Activated effector memory CD4-positive, alpha-beta T cell treated with anti-CD3 and anti-CD28 coated beads, Interleukin-2, amount 50 U/mL, for 16 hours (primary cell): ENCODE results near the gene PPP2R2D.

Experiments used
- DNase-seq: peaks from one replicate; pipeline ENCODE4 v3.0.0-alpha.2; 2020

Gene PPP2R2D

GRCh38 chr10:131890276-131891195, 10.3 kb upstream of the PPP2R2D start:
- no peak for DNase-seq

GRCh38 chr10:131891196-131891928, 9.4 kb upstream of the PPP2R2D start:
- no peak for DNase-seq

- DNase-seq = no peak
Measured at GRCh38 chr10:131891929-131892805, 8.6 kb upstream of the PPP2R2D start.

DNA sequence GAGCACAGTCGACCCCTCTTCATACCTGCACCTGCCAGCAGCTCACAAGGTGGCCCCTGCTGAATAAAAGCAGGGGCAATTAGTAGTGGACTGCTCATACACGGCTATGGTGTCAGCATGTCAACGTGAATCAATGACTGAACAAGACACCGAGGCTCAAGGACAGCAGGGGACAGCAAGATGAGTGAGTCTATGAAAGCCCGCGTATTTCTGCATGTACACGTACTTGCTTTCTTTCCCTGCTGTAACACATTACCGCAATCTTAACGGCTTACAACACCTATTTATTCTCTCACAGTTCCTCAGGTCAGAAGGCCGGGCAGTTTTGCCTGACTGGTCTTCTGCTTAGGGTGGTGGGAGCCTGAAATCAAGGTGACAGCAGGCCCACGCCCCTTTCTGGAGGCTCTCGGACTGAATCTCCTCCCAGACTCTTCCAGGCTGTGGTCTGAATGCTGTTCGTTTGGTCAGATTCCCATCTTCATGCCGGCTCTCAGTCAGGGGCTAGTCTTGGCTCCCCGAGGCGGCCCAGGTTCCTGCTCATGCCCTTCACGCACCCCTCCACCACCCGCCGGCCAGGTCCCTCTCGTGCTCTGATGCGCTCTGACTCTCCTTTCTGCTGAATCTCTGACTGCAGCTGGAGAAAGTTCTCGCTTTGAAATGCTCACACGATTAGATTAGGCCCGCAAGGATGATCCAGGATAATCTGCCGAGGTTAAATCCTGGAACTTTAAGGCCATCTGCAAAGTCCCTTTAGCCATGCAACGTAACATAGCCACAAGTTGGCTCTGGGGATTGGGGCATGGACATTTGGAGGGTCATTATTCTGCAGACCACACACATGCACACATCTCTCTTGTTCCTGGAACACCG, 7.8 kb upstream of the PPP2R2D start:
- no peak for DNase-seq

DNA sequence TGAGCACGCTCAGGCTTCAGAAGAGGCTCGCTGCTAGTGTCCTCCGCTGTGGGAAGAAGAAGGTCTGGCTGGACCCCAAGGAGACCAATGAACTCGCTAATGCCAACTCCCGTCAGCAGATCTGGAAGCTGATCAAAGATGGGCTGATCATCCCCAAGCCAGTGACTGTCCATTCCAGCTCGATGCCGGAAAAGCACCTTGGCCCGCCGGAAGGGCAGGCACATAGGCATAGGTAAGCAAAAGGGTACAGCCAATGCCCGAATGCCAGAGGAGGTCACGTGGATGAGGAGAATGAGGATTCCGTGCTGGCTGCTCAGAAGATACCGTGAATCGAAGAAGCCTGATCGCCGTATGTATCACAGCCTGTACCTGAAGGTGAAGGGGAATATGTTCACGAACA, 5.7 kb upstream of the PPP2R2D start:
- DNase-seq = peak; percentile 41

DNA sequence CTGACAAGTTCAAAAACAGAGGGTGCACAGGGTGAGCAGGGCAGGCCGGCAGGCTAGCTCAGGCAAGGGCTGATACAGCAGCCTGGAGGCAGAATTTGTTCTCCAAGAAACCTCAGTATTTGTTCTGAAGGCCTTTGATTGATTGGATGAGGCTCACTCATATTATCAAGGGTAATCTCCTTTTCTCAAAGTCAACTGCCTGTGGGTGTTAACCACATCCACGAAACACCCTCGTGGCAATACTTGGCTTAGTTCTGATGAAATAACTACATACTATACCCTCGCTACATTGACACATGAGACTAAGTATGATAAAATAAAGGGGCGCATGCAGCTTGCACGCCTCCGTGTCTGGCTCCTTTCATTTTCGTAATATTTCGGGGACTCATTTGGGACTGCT, 4.4 kb upstream of the PPP2R2D start:
- peak; percentile 60 for DNase-seq

- DNase-seq = peak; percentile 34
Measured at GRCh38 chr10:131897297-131897899, 3.4 kb upstream of the PPP2R2D start.

GRCh38 chr10:131898061-131898460, 2.7 kb upstream of the PPP2R2D start:
- no peak for DNase-seq

DNA sequence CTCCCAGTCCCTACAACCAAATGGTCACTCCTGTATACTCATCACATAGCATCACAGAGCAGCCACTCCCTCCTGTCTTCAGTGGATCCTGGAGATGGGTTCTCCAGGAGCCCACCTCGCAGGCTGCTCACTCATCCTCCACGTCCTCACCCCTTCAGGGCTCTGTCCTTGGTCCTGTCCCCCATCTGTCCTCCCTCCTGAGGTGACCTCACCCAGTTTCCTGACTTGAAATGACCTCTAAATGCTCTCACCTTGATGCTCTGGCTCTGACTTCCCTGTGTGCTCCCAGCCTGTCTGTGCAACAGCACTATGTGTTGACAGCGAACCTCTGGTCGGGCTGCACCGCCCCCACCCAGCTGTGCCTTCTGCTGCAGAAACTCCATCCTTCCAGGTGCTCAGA, 2.1 kb upstream of the PPP2R2D start:
- DNase-seq = peak; percentile 60

- peak; percentile 56 for DNase-seq
Measured at GRCh38 chr10:131899116-131899690, 1.6 kb upstream of the PPP2R2D start.

DNA sequence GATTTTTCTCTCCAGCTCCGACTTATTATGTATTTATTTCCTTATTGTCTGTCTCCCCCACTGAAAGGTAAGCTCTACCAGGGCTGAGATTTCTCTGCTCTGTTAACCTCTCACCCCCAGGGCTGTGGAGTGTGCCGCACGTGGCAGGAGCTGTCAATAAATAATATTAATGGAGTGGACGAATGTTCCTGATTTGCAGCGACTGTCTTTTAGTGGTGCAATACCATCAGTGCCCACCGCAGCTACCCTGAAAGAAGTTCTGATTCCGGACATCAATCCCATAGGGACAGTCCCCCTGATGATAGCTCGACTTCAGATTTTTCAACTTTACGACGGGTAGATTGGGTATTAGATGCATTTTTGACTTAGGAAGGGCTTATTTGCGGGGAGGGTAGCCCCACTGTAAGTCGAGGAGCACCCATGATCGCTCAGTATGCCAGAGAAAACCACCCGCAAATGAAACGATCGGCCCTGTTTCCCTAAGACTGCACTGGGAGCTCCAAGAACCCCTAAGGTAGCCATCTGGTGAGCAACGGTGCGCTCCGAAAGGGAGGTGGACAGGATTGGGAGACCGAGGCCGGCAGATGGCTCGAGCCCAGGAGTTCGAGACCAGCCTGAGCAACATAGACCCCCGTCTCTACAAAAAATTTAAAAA, 986 bp upstream of the PPP2R2D start:
- DNase-seq = peak; percentile 51

DNA sequence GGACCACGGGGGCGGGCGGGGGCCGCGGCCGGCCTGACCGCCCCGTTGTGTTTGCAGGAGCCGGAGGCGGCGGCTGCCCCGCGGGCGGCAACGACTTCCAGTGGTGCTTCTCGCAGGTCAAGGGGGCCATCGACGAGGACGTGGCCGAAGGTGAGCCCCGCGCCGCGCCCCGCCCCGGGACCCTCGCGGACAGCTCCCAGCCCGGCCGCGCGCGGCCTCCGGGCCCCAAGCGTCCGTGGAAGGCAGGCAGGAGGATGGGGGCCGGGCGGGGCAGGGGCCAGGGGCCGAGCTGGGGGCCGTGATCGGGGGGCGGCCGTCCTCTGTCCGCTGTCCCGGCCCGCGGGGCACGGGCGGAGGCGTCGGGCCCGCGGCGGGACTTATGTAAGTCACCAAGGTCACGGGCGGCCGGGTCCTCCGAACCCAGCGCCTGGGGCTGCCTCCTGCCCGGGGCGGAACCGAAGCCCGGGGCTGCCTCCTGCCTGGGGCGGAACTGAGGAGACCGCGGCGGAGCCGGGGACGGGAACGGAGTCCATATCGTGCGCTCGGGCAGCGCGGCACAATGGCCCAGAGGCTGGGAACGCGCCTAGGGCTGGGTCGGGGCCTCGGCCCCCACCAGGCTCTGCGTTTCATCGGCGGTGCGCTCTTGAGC, 497 bp downstream of the PPP2R2D start:
- peak; percentile 85 for DNase-seq

DNA sequence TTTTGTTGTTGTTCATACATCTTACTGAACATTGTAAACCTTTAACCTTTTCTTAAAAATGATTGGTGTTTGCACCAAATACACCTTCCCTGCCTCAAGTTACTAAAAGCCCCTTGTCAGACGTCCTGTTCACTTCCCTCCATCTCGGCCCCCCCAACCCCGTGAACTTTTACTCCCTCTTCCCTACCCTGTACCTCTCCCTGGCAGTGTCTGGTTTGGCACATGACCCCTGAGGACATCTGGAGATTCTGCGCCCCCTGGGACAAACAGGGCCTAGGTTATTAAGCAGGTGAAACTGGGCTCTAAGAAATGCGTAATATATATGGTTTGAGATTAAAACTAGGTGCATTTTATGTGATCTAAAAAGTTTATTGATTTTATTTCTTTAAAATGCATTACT, 1.4 kb downstream of the PPP2R2D start:
- DNase-seq = peak; percentile 59

DNA sequence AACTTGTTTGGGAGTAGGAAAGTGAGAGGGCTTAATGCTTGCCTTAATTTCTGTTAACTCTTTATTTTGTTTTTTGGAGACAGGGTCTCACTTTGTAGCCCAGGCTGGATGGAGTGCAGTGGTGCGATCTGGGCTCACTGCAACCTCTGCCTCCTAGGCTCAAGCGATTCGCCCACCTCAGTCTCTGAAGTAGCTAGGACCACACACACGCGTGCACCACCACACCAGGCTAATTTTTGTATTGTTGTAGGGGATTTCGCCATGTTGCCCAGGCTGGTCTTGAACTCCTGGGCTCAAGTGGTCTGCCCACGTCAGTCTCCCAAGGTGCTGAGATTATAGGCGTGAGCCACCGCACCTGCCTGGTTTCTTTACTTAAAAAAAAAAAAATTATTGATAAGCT, 1.9 kb downstream of the PPP2R2D start:
- DNase-seq = peak; percentile 57

DNA sequence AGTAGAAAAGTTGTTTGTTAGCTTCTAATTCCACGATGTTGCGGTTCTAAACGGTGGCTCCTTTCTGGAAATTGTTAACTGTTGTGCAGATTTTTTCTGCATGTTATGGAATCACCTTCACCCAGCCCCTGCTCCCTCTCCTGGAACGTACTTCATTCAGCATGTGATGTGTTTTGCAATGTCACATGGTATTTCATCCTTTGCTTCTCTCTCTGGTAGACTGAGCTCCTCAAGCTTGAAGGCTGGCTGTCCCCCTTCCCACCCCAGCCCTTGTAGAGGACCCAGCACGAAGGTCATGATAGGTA, 4.4 kb downstream of the PPP2R2D start:
- no peak for DNase-seq

DNA sequence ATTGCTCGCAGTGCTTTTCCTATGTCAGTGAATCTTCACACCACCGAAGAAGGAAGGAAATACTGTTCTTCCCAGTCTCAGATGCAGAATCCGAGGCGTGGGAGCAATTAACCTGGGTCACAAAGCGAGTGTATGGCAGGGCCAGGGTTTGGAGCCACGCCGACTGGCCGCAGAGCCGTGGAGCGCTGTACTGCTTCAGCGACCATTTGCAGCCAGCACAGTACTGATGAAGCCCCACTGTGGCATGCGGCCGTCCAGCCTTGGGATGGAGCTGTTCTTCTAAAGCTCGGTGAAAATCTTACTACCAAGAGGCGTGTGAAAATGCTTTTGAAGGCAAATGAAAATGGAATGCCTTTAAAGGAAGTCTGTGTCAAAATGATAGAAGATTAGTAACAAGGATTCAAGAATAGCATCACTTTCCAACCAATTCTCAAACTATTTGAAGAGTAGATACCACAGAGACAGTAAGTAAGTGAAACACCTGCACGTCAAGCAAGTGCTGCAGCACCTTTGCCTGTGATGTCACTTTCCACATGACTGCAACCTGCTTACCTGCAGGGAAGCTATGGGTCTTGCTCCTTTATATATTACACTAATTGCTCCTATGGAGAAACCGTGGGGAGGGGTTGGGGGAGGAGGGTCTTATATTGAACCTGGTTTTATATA, 4.9 kb downstream of the PPP2R2D start:
- DNase-seq = peak; percentile 58

GRCh38 chr10:131906269-131906639, 5.4 kb downstream of the PPP2R2D start:
- DNase-seq = no peak

DNA sequence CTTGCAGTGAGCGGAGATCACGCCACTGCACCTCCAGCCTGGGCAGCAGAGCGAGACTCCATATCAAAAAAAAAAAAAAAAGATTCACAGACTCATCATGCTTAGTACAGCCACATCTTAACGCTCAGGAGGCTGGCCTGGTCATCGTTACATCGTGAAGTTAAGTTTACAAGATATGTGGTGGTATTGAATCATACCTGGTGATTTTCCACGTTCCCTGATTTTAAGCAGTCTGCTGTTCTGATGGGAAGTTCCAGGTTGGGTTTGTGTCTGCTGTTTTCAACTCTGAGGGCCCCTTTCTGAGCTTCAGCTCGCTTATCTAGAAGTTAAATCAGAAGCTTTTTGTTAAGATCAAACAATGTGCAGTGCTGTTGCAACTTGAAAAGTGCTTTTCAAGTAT, 6.9 kb downstream of the PPP2R2D start:
- DNase-seq = no peak

- no peak for DNase-seq
Measured at GRCh38 chr10:131908151-131908550, 7.3 kb downstream of the PPP2R2D start.
